ENCODE results near the gene ANKRD28. TPM values are rescaled to one million over a fixed set of nuclear protein-coding genes. Genes with fewer than 3 reads are reported as not detected.

ANKRD28 gene
- total RNA-seq, 1 experiment from 2014 or later = 47.5 TPM

DNA sequence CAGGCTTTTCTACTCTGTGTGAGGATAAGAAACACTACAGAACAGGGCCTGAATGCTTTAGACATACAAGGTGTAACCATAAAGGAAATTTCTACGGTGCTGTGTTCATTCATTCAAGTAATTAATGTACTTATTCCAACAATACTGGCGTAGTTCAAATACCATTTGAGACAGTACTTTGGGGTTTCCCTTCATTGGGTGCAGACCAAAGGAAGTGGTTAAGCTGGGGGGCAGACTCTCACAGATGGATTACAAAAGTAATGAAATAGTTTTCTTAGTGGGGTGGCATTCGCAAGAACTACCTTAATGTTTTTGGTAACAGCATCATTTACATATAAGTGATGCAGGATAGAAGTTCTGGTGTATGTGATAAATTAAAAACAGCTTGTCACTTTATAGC is 130.3 kb downstream of the ANKRD28 start:
- Histone ChIP-seq H3K9ac (ENCODE audit: low read length) (no peak overlapping the region), H2AFZ (ENCODE audit: low read depth, low read length, poor library complexity, severe bottlenecking) (no peak overlapping the region), H3K4me2 (ENCODE audit: low read length) (no peak overlapping the region), H3K9me3 (ENCODE audit: control insufficient read depth in 1 of 2, insufficient read depth in 1 of 2, low read depth in 1 of 2, low read length in 2 of 2) (no peaks in the 10 kb centered on the region), H3K27me3 (ENCODE audit: insufficient read depth, low read length) (no peaks in the 10 kb centered on the region), H3K79me2 (ENCODE audit: insufficient read depth, low read length) (no peaks in the 10 kb centered on the region), H3K27ac (ENCODE audit: low read depth, low read length) (no peak overlapping the region), H3K36me3 (ENCODE audit: control insufficient read depth in 1 of 2, insufficient read depth in 2 of 2, low read length in 2 of 2) (peaks cover 0 to 19% of the 10 kb centered on the region in 2 experiments; a peak in 3 of 4 replicates), H3K9me2 (ENCODE audit: insufficient read depth) (no peaks in the 10 kb centered on the region), H3K4me3 (replicated peaks in 1 of 2; ENCODE audit: low read depth in 1 of 2, low read length in 2 of 2) (no peak overlapping the region), H4K20me1 (ENCODE audit: insufficient read depth) (no peaks in the 10 kb centered on the region), H3K4me1 (ENCODE audit: control insufficient read depth in 1 of 2, insufficient read depth in 2 of 2, low read length in 2 of 2) (no peaks in the 10 kb centered on the region)
- RAD21 ChIA-PET (ENCODE audit: low non-redundant PET in 1 of 2, low total read pairs in 2 of 2, uncharacterized antibody in 2 of 2, unreplicated experiment in 2 of 2) = no interaction called here
- POLR2A ChIA-PET = interaction anchor here (0.6 kb wide), 1 partner anchor 20 kb away, joined by 4 read pairs; no protein-coding TSS in a partner anchor
- DNase-seq (ENCODE audit: low read depth, low spot score) = no peak
- ATAC-seq = no peak
- CTCF ChIA-PET = no interaction called here
- intact Hi-C loops (cut with micrococcal nuclease) = no loop called here
- TF ChIP-seq YY1 (IDR thresholded peaks at IDR 0.05; ENCODE audit: extremely low read depth, insufficient replicate concordance, low read depth, low read length) = no peak
- no peak for TF ChIP-seq CEBPB (IDR thresholded peaks at IDR 0.05; ENCODE audit: low read depth)
- no peak for TF ChIP-seq ZNF274 (IDR thresholded peaks at IDR 0.05; ENCODE audit: low read depth, low read length)
- TF ChIP-seq ATF3 (IDR thresholded peaks at IDR 0.05) = no peak
- TF ChIP-seq FOSL1 (IDR thresholded peaks at IDR 0.05; ENCODE audit: low read depth) = no peak
- TF ChIP-seq TCF7L2 (IDR thresholded peaks at IDR 0.05; ENCODE audit: borderline replicate concordance, extremely low read depth, insufficient read depth, insufficient read length) = no peak
- TF ChIP-seq CBX3 (IDR thresholded peaks at IDR 0.05; ENCODE audit: low read depth) = no peak
- no peak for TF ChIP-seq SRF (IDR thresholded peaks at IDR 0.05; ENCODE audit: low read depth)
- TF ChIP-seq ZFX (IDR thresholded peaks at IDR 0.05) = no peak
- TF ChIP-seq CTCF (IDR thresholded peaks at IDR 0.05 in 2 of 3, conservative IDR thresholded peaks at IDR 0.05 in 1 of 3; ENCODE audit: borderline replicate concordance in 1 of 3, insufficient read depth in 1 of 3, low read depth in 2 of 3, low read length in 2 of 3) = no peak
- TF ChIP-seq, protein P1, sequence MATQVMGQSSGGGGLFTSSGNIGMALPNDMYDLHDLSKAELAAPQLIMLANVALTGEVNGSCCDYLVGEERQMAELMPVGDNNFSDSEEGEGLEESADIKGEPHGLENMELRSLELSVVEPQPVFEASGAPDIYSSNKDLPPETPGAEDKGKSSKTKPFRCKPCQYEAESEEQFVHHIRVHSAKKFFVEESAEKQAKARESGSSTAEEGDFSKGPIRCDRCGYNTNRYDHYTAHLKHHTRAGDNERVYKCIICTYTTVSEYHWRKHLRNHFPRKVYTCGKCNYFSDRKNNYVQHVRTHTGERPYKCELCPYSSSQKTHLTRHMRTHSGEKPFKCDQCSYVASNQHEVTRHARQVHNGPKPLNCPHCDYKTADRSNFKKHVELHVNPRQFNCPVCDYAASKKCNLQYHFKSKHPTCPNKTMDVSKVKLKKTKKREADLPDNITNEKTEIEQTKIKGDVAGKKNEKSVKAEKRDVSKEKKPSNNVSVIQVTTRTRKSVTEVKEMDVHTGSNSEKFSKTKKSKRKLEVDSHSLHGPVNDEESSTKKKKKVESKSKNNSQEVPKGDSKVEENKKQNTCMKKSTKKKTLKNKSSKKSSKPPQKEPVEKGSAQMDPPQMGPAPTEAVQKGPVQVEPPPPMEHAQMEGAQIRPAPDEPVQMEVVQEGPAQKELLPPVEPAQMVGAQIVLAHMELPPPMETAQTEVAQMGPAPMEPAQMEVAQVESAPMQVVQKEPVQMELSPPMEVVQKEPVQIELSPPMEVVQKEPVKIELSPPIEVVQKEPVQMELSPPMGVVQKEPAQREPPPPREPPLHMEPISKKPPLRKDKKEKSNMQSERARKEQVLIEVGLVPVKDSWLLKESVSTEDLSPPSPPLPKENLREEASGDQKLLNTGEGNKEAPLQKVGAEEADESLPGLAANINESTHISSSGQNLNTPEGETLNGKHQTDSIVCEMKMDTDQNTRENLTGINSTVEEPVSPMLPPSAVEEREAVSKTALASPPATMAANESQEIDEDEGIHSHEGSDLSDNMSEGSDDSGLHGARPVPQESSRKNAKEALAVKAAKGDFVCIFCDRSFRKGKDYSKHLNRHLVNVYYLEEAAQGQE (IDR thresholded peaks at IDR 0.05; ENCODE audit: low read depth) = no peak
- TF ChIP-seq POLR2A (IDR thresholded peaks at IDR 0.05; ENCODE audit: borderline replicate concordance, extremely low read depth, insufficient read depth, insufficient read length) = no peak
- no TSS peak for BruUV-seq (replicated peaks)
